Stimulated activated CD8-positive, alpha-beta memory T cell treated with anti-CD3 and anti-CD28 coated beads, Interleukin-15, amount 100 ng/mL, for 1 hour (primary cell): ENCODE results near the gene IQGAP3.
"Not testable (repeated sequence)": the region's sequence is repeated elsewhere in the genome, so short reads cannot be mapped to it uniquely, and the experiment has no call there.

Source experiments
- DNase-seq: peaks from one replicate; pipeline ENCODE4 v3.0.0-alpha.2; 2020; ENCODE audit warnings: low read depth

The IQGAP3 gene

GRCh38 chr1:156572663-156573018 lies 276 bp upstream of the IQGAP3 start:
- DNase-seq, result no peak

DNA sequence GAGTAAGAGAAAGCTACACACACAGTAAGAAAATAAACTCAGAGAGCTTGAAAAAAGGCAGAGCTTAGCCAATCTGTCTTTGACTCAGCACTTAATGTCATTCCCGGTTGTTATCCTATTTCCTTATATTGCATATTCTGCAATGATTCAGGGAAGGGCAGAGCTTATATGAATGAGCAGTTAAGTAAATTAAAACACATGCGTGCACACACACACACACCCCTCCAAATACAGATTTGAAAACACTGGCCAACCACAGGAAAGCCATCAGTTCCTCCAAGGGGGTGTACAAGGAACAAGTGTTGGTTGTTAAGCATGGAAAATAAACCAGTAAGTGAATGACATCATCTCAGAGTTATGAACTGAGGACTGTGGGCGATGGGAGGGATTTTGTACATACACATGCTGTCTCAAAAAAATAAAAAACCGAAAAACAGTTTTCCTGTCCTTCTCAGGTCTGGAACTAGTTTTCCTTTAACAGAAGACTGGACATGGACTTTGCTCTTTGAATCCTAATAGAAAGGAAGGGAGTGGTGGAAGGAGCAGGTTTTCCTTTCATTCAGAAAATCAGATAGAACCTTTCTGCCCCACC lies 1.0 kb downstream of the IQGAP3 start:
- DNase-seq, result no peak

GRCh38 chr1:156566436-156566835 lies 5.9 kb downstream of the IQGAP3 start:
- DNase-seq, result no peak

GRCh38 chr1:156565519-156565918 lies 6.8 kb downstream of the IQGAP3 start:
- DNase-seq, result no peak

- no peak for DNase-seq
Measured at GRCh38 chr1:156560585-156561163, 11.7 kb downstream of the IQGAP3 start.

GRCh38 chr1:156559797-156560385 lies 12.5 kb downstream of the IQGAP3 start:
- no peak for DNase-seq

- no peak for DNase-seq
Measured at GRCh38 chr1:156559086-156559796, 13.1 kb downstream of the IQGAP3 start.

DNA sequence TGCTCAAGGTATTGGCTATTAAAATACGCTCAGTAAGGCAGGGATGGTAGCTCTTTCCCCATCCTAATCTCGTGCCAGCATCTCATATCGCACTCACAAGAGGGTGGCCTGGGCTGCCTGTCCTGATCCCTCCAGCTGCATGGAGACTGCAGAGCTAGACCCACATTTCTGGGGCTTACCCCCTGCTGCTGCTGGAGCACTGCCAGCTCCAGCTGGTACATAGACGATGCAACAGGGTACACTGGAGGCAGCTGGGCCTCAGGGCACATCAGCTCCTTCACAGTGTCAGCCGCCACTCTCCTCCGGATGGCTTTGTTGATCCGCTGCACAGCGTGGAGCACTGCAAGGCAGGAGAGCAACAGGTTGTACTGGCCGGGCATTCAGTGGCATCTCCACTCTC lies 16.0 kb downstream of the IQGAP3 start:
- DNase-seq, result no peak

- no peak for DNase-seq
Measured at GRCh38 chr1:156555715-156556114, 16.6 kb downstream of the IQGAP3 start.

DNA sequence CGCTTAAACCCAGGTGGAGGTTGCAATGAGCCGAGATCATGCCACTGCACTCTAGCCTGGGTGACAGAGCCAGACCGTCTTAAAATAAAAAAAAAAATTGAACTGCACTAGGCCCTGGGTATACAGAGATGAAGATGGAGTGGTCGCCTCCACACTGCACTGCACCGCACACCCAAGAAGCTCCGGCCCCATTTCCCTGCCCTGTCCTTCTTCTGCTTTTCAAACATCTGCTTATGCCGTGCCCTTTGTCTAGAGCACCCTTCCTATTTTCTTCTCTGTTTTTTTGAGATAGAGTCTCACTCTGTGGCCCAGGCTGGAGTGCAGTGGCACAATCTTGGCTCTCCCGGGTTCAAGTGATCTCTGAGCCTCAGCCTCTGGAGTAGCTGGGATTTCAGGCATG lies 17.4 kb downstream of the IQGAP3 start:
- DNase-seq, result no peak

GRCh38 chr1:156553860-156554485 lies 18.4 kb downstream of the IQGAP3 start:
- no peak for DNase-seq

DNA sequence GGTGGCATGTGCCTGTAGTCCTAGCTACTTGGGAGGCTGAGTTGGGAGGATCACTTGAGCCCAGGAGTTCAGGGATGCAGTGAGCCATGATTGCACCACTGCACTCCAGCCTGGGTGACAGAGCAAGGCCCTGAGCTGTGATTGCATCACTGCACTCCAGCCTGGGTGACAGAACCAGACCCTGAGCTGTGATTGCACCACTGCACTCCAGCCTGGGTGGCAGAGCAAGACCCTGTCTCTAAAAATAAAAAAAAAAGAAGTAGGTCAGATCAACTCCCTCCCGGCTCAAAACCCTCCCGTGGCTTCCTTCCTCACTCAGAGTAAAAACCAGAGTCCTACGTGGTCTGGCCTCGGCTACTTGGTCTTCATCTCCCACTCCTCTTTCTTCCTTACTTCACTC lies 19.4 kb downstream of the IQGAP3 start:
- DNase-seq, result not testable (repeated sequence)

- DNase-seq, result no peak
Measured at GRCh38 chr1:156552518-156552917, 19.8 kb downstream of the IQGAP3 start.

DNA sequence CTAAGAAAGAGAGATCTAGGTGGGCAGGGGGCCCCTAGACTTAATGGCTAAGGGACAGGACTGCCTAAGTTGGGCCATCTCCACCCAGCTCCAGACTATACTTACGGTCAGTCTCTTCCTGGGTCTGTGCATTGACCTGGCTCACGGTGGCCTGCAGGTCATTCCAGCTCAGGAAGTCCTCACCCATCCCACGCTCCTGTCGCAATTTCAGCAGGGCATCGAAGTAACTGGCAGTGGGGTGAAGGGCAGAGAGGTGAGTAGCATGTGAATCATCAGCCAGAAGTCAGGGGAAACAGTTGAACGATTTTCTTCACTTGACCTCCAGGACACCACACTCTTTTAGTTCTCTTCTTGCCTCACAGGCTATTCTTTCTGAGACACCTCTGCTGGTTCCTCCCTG lies 20.5 kb downstream of the IQGAP3 start:
- DNase-seq, result no peak

GRCh38 chr1:156551066-156551643 lies 21.2 kb downstream of the IQGAP3 start:
- no peak for DNase-seq

GRCh38 chr1:156550346-156550745 lies 22.0 kb downstream of the IQGAP3 start:
- no peak for DNase-seq

GRCh38 chr1:156549831-156550230 lies 22.5 kb downstream of the IQGAP3 start:
- no peak for DNase-seq

DNA sequence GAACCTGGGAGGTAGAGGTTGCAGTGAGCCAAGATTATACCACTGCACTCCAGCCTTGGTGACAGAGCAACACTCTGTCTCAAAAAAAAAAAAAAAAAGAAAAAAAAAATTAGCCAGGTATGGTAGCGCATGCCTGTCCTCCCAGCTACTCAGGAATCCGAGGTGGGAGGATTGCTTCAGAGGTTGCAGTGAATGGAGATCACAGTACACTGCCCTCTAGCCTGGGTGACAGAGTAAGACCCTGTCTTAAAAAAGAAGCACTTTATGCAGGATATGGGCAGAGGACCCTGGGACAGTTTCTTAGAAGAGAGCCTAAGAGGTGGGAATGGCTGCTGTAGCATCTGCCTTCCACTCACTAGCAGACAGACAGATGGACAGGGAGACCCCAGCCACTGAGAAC lies 23.0 kb downstream of the IQGAP3 start:
- no peak for DNase-seq

- no peak for DNase-seq
Measured at GRCh38 chr1:156547982-156548381, 24.4 kb downstream of the IQGAP3 start.

DNA sequence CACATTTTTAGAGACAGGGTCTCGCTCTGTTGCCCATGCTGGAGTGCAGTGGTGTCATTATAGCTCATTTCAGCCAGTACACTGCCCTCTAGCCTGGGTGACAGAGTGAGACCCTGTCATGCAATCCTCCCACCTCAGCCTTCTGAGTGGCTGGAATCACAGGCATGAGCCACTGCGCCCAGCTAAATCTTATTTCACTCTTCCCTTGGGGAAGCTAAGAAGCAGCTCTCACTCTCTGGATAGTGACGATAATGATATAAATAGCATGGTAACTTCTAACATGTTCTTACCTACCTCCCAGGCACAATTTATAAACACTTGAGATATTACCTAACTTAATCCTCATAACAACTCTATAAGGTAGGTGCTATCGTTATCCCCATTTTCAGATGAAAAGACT lies 24.9 kb downstream of the IQGAP3 start:
- no peak for DNase-seq

GRCh38 chr1:156546267-156546666 lies 26.1 kb downstream of the IQGAP3 start:
- no peak for DNase-seq

GRCh38 chr1:156544592-156545102 lies 27.7 kb downstream of the IQGAP3 start:
- no peak for DNase-seq
